SK-N-SH treated with all-trans-retinoic acid at 6 μM for 48 hours (cell line): ENCODE measurements around the gene PHRF1.

ENCODE experiments used
- ATAC-seq: fragments of 200-7000 bp; cut with Tn5 transposase; 3 replicates; pipeline ENCODE4 v1.9.1; 2020; ENCODE audit warnings: mild to moderate bottlenecking, moderate library complexity
- ARNTL ChIP-seq: fragments of 450-650 bp; formaldehyde crosslinking; IDR thresholded peaks from 2 replicates; pipeline ENCODE4 v1.5.0; 2020; ENCODE audit warnings: low read depth, mild to moderate bottlenecking, moderate library complexity, borderline replicate concordance
- BACH2 ChIP-seq: fragments of 250-450 bp; sonication (Bioruptor Pico); IDR thresholded peaks from 2 replicates; pipeline ENCODE4 v1.9.0; 2021; ENCODE audit warnings: mild to moderate bottlenecking, borderline replicate concordance
- CSDC2 ChIP-seq: fragments of 250-450 bp; sonication (Bioruptor Pico); IDR thresholded peaks from 2 replicates; pipeline ENCODE4 v1.5.0; 2020; ENCODE audit warnings: mild to moderate bottlenecking, moderate library complexity
- ESRRG ChIP-seq: fragments of 250-450 bp; sonication (Bioruptor Pico); IDR thresholded peaks from 2 replicates; pipeline ENCODE4 v1.6.1; 2021; ENCODE audit warnings: mild to moderate bottlenecking
- GLIS3 ChIP-seq: fragments of 250-450 bp; sonication (Bioruptor Pico); IDR thresholded peaks from 2 replicates; pipeline ENCODE4 v1.5.0; 2020; ENCODE audit warnings: mild to moderate bottlenecking, moderate library complexity
- OSR1 ChIP-seq: fragments of 250-450 bp; sonication (Bioruptor Pico); IDR thresholded peaks from 2 replicates; pipeline ENCODE4 v1.8.0; 2022; ENCODE audit warnings: moderate library complexity, mild to moderate bottlenecking, inconsistent platforms
- POU6F1 ChIP-seq: fragments of 250-450 bp; sonication (Bioruptor Pico); IDR thresholded peaks from 2 replicates; pipeline ENCODE4 v1.8.0; 2021; ENCODE audit warnings: low read depth, mild to moderate bottlenecking, moderate library complexity, borderline replicate concordance
- PPARA ChIP-seq: fragments of 250-450 bp; sonication (Bioruptor Pico); IDR thresholded peaks from 2 replicates; pipeline ENCODE4 v1.5.0; 2020; ENCODE audit warnings: mild to moderate bottlenecking, borderline replicate concordance
- RARB ChIP-seq: fragments of 250-450 bp; sonication (Bioruptor Pico); IDR thresholded peaks from 2 replicates; pipeline ENCODE4 v1.8.0; 2021; ENCODE audit warnings: mild to moderate bottlenecking, moderate library complexity
- SNAI2 ChIP-seq: fragments of 250-450 bp; sonication (Bioruptor Pico); IDR thresholded peaks from 2 replicates; pipeline ENCODE4 v1.5.0; 2020; ENCODE audit warnings: mild to moderate bottlenecking, moderate library complexity
- TCF4 ChIP-seq: fragments of 250-450 bp; sonication (Bioruptor Pico); IDR thresholded peaks from 2 replicates; pipeline ENCODE4 v1.8.0; 2021; ENCODE audit warnings: mild to moderate bottlenecking, moderate library complexity, borderline replicate concordance
- TOX ChIP-seq: fragments of 250-450 bp; sonication (Bioruptor Pico); IDR thresholded peaks from 2 replicates; pipeline ENCODE4 v1.8.0; 2021; ENCODE audit warnings: mild to moderate bottlenecking, moderate library complexity, borderline replicate concordance
- TSHZ2 ChIP-seq: fragments of 250-450 bp; sonication (Bioruptor Pico); IDR thresholded peaks from 2 replicates; pipeline ENCODE4 v1.5.0; 2020; ENCODE audit warnings: mild to moderate bottlenecking, moderate library complexity
- ZC3H10 ChIP-seq: fragments of 250-450 bp; sonication (Bioruptor Pico); IDR thresholded peaks from 2 replicates; pipeline ENCODE4 v1.5.1; 2021; ENCODE audit warnings: mild to moderate bottlenecking, moderate library complexity
- ZFP3 ChIP-seq: fragments of 250-450 bp; sonication (Bioruptor Pico); IDR thresholded peaks from 2 replicates; pipeline ENCODE4 v1.5.0; 2020; ENCODE audit warnings: mild to moderate bottlenecking, moderate library complexity
- ZFP30 ChIP-seq: fragments of 450-650 bp; formaldehyde crosslinking; IDR thresholded peaks from 2 replicates; pipeline ENCODE4 v1.5.0; 2022; ENCODE audit warnings: mild to moderate bottlenecking, moderate library complexity
- ZNF565 ChIP-seq: fragments of 450-650 bp; formaldehyde crosslinking; conservative IDR thresholded peaks from 2 replicates; pipeline ENCODE4 v1.5.0; 2020; ENCODE audit warnings: low read depth, mild to moderate bottlenecking, moderate library complexity
- ZNF70 ChIP-seq: fragments of 450-650 bp; formaldehyde crosslinking; IDR thresholded peaks from 2 replicates; pipeline ENCODE4 v1.5.0; 2020; ENCODE audit warnings: mild to moderate bottlenecking, moderate library complexity
- ZNF8 ChIP-seq: fragments of 450-650 bp; formaldehyde crosslinking; IDR thresholded peaks from 2 replicates; pipeline ENCODE4 v1.5.0; 2020; ENCODE audit warnings: mild to moderate bottlenecking, moderate library complexity
- TF ChIP-seq, protein P1 (sequence below): fragments of 250-450 bp; sonication (Bioruptor Pico); IDR thresholded peaks from 2 replicates; pipeline ENCODE4 v1.8.0; 2020; ENCODE audit warnings: mild to moderate bottlenecking, moderate library complexity, borderline replicate concordance
- TF ChIP-seq, protein P2 (sequence below): fragments of 250-450 bp; sonication (Bioruptor Pico); IDR thresholded peaks from 2 replicates; pipeline ENCODE4 v1.5.1; 2021; ENCODE audit warnings: mild to moderate bottlenecking, moderate library complexity
- TF ChIP-seq, protein P3 (sequence below): fragments of 250-450 bp; sonication (Bioruptor Pico); IDR thresholded peaks from 2 replicates; pipeline ENCODE4 v1.5.1; 2020; ENCODE audit warnings: low read depth, mild to moderate bottlenecking, moderate library complexity

PHRF1 gene

GRCh38 chr11:621838-622237 is 45.6 kb downstream of the PHRF1 start:
- ATAC-seq: no peak

GRCh38 chr11:623349-623869 is 47.1 kb downstream of the PHRF1 start:
- no peak for ATAC-seq
- no peak for TF ChIP-seq ZFP3 (CRISPR knock-in tag)
- no peak for TF ChIP-seq ZNF8 (CRISPR knock-in tag)
- no peak for TF ChIP-seq POU6F1 (CRISPR knock-in tag)
- TF ChIP-seq ARNTL: no peak
- TF ChIP-seq ZC3H10 (CRISPR knock-in tag): no peak
- TF ChIP-seq TCF4 (CRISPR knock-in tag): no peak
- no peak for TF ChIP-seq ESRRG
- no peak for TF ChIP-seq RARB (CRISPR knock-in tag)
- TF ChIP-seq ZFP30: no peak
- no peak for TF ChIP-seq SNAI2 (CRISPR knock-in tag)
- TF ChIP-seq ZNF565 (CRISPR knock-in tag): no peak

More at GRCh38 chr11:621838-622237, 45.6 kb downstream of the PHRF1 start:
- TF ChIP-seq SNAI2 (CRISPR knock-in tag) (no peak), ZNF70 (no peak)
- TF ChIP-seq, all 23 proteins: peak for 0

DNA sequence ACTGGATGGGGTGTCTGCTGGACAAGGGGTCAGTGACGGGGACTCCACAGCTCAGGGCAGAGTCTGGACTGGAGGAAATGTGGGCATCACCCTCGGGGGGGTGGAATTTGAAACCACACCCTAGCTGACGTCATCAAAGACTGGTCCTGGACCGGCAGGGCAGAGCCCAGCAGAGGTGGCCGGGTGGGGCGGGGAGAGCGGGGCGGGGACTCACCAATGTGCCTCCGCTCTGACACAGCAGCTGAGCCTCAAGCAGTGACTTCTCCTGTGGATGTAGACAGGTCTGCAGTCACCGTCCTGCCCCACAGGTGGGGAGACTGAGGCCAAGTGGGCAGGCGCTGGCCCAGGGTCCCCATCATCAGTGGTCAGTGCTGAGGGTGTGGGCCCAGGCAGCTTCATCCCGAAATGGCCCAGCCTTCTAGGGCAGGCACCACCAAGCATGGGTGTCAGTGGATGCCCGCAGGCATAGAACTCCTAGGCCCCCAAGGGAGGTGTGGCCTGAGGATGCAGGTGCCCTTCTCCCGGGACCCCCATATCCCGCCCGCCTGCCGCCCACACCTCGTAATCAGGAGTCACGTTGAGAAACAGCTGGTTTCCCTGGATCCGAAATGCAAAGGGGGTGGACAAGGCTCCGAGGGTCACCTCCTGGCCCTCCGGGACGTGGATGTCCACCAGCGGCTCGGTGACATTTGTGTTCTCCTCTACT is 47.9 kb downstream of the PHRF1 start:
- ATAC-seq: no peak

More for the DNA sequence above, 47.9 kb downstream of the PHRF1 start:
- TF ChIP-seq ZNF8 (CRISPR knock-in tag) (no peak), TSHZ2 (CRISPR knock-in tag) (no peak), RARB (CRISPR knock-in tag) (no peak), CSDC2 (CRISPR knock-in tag) (no peak), BACH2 (CRISPR knock-in tag) (no peak), OSR1 (no peak), POU6F1 (CRISPR knock-in tag) (no peak), ZC3H10 (CRISPR knock-in tag) (no peak), ZNF70 (no peak), ARNTL (no peak), PPARA (no peak), GLIS3 (CRISPR knock-in tag) (no peak), SNAI2 (CRISPR knock-in tag) (no peak), TOX (CRISPR knock-in tag) (no peak), ESRRG (no peak), ZNF565 (CRISPR knock-in tag) (no peak), TCF4 (CRISPR knock-in tag) (no peak)
- TF ChIP-seq, protein P1, sequence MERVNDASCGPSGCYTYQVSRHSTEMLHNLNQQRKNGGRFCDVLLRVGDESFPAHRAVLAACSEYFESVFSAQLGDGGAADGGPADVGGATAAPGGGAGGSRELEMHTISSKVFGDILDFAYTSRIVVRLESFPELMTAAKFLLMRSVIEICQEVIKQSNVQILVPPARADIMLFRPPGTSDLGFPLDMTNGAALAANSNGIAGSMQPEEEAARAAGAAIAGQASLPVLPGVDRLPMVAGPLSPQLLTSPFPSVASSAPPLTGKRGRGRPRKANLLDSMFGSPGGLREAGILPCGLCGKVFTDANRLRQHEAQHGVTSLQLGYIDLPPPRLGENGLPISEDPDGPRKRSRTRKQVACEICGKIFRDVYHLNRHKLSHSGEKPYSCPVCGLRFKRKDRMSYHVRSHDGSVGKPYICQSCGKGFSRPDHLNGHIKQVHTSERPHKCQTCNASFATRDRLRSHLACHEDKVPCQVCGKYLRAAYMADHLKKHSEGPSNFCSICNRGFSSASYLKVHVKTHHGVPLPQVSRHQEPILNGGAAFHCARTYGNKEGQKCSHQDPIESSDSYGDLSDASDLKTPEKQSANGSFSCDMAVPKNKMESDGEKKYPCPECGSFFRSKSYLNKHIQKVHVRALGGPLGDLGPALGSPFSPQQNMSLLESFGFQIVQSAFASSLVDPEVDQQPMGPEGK: no peak
- TF ChIP-seq, protein P2, sequence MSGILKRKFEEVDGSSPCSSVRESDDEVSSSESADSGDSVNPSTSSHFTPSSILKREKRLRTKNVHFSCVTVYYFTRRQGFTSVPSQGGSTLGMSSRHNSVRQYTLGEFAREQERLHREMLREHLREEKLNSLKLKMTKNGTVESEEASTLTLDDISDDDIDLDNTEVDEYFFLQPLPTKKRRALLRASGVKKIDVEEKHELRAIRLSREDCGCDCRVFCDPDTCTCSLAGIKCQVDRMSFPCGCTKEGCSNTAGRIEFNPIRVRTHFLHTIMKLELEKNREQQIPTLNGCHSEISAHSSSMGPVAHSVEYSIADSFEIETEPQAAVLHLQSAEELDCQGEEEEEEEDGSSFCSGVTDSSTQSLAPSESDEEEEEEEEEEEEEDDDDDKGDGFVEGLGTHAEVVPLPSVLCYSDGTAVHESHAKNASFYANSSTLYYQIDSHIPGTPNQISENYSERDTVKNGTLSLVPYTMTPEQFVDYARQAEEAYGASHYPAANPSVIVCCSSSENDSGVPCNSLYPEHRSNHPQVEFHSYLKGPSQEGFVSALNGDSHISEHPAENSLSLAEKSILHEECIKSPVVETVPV (CRISPR knock-in tag): no peak
- TF ChIP-seq, protein P3, sequence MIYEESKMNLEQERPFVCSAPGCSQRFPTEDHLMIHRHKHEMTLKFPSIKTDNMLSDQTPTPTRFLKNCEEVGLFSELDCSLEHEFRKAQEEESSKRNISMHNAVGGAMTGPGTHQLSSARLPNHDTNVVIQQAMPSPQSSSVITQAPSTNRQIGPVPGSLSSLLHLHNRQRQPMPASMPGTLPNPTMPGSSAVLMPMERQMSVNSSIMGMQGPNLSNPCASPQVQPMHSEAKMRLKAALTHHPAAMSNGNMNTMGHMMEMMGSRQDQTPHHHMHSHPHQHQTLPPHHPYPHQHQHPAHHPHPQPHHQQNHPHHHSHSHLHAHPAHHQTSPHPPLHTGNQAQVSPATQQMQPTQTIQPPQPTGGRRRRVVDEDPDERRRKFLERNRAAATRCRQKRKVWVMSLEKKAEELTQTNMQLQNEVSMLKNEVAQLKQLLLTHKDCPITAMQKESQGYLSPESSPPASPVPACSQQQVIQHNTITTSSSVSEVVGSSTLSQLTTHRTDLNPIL (CRISPR knock-in tag): no peak
- TF ChIP-seq, all 23 proteins: peak for 0
